Measurements from ENCODE around the gene ZNF521. TPM values are rescaled to one million over a fixed set of nuclear protein-coding genes. Genes with fewer than 3 reads are reported as not detected.

Gene ZNF521
- total RNA-seq, 6 donors from 2014 or later, result 4.7 to 37.7 (median 13.8) TPM

DNA sequence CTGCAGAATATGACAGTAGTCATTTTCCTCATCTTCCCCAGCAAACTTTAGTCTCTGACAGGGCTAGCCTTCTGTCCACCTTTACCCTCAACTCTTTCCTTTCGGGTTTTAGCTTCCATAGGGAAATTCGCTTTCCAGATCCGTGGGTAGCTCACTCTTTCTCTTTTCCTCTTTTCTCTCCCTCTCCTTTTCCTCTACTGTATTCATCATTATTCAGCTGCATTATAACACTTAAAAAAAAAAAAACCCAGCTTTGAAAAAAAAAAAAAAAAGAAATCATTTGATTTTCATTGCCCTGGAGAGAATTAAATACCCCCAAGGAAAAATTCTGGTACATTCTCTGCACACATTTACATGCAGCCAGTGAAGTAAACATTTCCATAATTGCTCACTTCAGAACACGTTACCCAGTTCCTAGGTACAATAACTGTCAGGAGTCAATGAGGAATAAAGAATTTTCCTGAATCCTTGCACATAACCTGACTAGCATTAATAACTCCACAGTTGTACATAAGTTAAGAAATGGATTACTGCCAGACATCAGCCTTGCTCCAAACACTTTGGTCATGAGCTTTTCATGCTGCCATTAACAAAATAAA is 63.5 kb downstream of the ZNF521 start:
- 82 to 84% methylated on average over 4 of the region's 4 CpGs for WGBS, 2 donors
- Histone ChIP-seq H3K4me3 (no peak overlapping the region), H3K27ac (no peak overlapping the region), H3K27me3 (no peaks in the 10 kb centered on the region), H3K9me3 (no peaks in the 10 kb centered on the region), H3K4me1 (peaks cover 4 to 8% (median 6%) of the 10 kb centered on the region in 4 donors), H3K36me3 (no peaks in the 10 kb centered on the region)
- TF ChIP-seq POLR2A (IDR thresholded peaks at IDR 0.05), result no peak
- no peak for ATAC-seq (ENCODE audit: low FRiP score in 2 of 2)
- DNase-seq, result no peak

DNA sequence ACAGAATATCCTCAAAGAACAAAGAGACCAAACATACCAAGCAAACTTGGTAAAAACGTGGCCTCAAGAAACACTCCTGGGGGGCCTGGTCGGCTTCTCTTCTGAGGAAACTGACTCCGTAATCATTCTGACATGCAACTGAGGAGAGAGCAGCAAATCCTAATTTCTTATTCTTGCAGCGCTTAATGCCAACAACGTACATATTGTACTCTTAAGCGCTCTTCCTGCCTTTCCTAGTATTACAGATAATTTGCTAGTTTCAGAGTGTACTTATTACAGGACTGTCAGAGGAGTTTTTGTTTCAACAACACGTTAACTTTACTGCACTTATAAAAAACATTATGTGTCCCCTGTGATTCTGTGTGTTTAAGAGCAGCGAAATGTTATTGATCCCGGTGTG is 64.9 kb downstream of the ZNF521 start:
- H3K27me3 ChIP-seq, result no peaks in the 10 kb centered on the region
- H3K27ac ChIP-seq, result no peak overlapping the region
- no peaks in the 10 kb centered on the region for H3K36me3 ChIP-seq
- ATAC-seq (ENCODE audit: low FRiP score in 2 of 2) (no peak), DNase-seq (no peak)
- H3K4me3 ChIP-seq, result no peak overlapping the region
- TF ChIP-seq POLR2AphosphoS5 (IDR thresholded peaks at IDR 0.05) (no peak), POLR2A (IDR thresholded peaks at IDR 0.05) (no peak), EP300 (IDR thresholded peaks at IDR 0.05) (no peak)
- TF ChIP-seq, protein P1, sequence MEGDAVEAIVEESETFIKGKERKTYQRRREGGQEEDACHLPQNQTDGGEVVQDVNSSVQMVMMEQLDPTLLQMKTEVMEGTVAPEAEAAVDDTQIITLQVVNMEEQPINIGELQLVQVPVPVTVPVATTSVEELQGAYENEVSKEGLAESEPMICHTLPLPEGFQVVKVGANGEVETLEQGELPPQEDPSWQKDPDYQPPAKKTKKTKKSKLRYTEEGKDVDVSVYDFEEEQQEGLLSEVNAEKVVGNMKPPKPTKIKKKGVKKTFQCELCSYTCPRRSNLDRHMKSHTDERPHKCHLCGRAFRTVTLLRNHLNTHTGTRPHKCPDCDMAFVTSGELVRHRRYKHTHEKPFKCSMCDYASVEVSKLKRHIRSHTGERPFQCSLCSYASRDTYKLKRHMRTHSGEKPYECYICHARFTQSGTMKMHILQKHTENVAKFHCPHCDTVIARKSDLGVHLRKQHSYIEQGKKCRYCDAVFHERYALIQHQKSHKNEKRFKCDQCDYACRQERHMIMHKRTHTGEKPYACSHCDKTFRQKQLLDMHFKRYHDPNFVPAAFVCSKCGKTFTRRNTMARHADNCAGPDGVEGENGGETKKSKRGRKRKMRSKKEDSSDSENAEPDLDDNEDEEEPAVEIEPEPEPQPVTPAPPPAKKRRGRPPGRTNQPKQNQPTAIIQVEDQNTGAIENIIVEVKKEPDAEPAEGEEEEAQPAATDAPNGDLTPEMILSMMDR (IDR thresholded peaks at IDR 0.05), result no peak
- H3K4me1 ChIP-seq, result peaks cover 4 to 12% (median 7%) of the 10 kb centered on the region in 4 donors
- no peaks in the 10 kb centered on the region for H3K9me3 ChIP-seq
- WGBS, 2 donors, result 90 to 92% methylated on average over 9 of the region's 9 CpGs

DNA sequence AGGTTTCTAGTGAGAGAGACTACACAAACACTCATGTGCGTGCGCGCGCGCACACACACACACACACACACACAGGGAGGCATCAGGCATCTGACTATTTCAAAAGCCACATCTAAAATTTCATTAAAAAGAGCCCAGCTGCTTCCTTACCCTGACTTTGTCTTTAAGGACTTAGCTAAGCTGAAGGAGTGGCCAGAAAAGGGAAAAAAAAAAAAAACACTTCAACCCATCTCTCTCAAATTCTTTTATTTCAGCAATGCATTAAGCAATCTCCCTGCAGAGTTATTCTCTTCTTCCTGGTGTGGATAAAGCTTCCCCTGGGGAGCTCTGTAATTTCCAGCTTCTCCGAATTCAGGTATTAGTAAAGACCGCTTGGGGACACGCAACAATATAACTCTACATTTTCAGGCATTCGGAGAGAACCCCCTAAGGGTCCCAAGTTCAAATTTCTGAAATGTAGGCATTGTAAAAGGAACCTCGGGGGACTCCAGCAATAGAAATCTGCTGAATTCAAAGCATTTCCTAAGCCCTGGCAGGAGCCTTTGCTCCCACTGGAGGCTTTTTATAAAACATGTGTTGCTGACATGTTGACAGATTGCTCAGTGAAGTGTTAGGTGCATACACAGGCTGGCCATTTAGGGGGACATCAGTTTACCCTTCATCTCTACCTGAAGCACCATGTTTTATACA is 67.0 kb downstream of the ZNF521 start:
- Histone ChIP-seq H3K9me3 (no peaks in the 10 kb centered on the region), H3K36me3 (no peaks in the 10 kb centered on the region), H3K4me1 (peaks cover 4 to 12% (median 7%) of the 10 kb centered on the region in 4 donors), H3K4me3 (no peak overlapping the region), H3K27ac (no peak overlapping the region), H3K27me3 (no peaks in the 10 kb centered on the region)
- ATAC-seq (ENCODE audit: low FRiP score in 2 of 2), result peak; percentile 21 to 47
- peak in 1 of 2 donors; percentile 66 for DNase-seq
- WGBS, 2 donors, result 59 to 72% methylated on average over 10 of the region's 10 CpGs
- no peak for TF ChIP-seq POLR2A (IDR thresholded peaks at IDR 0.05)
- peak in 1 of 2 donors; percentile 29 for TF ChIP-seq POLR2AphosphoS5 (IDR thresholded peaks at IDR 0.05)

DNA sequence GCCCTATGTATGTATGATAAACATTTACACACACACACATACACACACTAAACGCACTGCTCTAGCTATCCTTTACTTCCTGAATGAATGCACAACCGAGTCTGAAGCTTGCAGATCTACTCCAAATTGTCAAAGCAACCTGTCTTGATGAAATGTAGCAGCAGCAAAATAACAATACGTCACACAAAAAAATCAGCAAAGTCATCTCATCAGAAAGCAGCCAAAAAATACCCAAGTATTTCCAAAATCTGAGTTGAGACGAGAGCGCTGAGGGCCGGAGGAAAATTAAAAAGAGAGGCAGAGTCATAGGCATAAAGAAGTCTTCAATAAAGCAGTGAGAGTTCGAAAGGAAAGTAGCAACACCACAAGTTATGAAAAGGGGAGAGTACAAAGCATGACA is 67.7 kb downstream of the ZNF521 start:
- WGBS, 2 donors, result 60 to 72% methylated on average over 7 of the region's 7 CpGs
- TF ChIP-seq POLR2AphosphoS5 (IDR thresholded peaks at IDR 0.05) (no peak), POLR2A (IDR thresholded peaks at IDR 0.05) (no peak), EP300 (IDR thresholded peaks at IDR 0.05) (no peak)
- TF ChIP-seq, protein P1 (IDR thresholded peaks at IDR 0.05), result no peak
- Histone ChIP-seq H3K36me3 (no peaks in the 10 kb centered on the region), H3K27me3 (no peaks in the 10 kb centered on the region), H3K9me3 (no peaks in the 10 kb centered on the region), H3K4me3 (no peak overlapping the region), H3K27ac (peak overlapping the region in 1 of 4 donors; percentile 11), H3K4me1 (peaks cover 4 to 12% (median 7%) of the 10 kb centered on the region in 4 donors)
- ATAC-seq (ENCODE audit: low FRiP score in 2 of 2), result no peak
- DNase-seq, result no peak

DNA sequence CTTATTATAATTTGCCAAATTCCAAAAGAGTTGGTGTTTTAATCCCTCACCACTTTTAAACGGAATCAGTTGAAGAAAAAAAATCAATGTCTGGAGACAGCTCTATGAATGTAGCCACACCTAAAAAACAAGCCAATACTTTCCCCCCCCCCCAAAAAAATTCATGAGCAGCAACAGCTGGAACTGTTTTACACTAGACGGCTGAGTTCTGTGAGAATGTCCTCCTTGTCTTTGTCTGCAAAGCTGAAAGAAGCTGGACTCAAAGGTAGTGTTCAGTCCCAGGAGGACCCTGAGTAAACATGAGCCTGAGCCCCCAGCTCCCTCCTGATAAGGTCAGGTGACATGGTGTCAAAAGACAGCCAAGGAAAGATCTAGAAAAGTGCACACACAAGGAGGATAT is 68.2 kb downstream of the ZNF521 start:
- no peak for DNase-seq
- Histone ChIP-seq H3K9me3 (no peaks in the 10 kb centered on the region), H3K4me1 (peaks cover 4 to 16% (median 9%) of the 10 kb centered on the region in 4 donors), H3K27ac (peak overlapping the region in 1 of 4 donors; percentile 11), H3K27me3 (no peaks in the 10 kb centered on the region), H3K4me3 (no peak overlapping the region), H3K36me3 (no peaks in the 10 kb centered on the region)
- TF ChIP-seq POLR2A (IDR thresholded peaks at IDR 0.05), result no peak
- no peak for TF ChIP-seq POLR2AphosphoS5 (IDR thresholded peaks at IDR 0.05)
- no peak for TF ChIP-seq EP300 (IDR thresholded peaks at IDR 0.05)
- TF ChIP-seq, protein P1 (IDR thresholded peaks at IDR 0.05), result no peak
- peak in 1 of 2 donors; percentile 15 for ATAC-seq (ENCODE audit: low FRiP score in 2 of 2)
- 63 to 80% methylated on average over 2 of the region's 2 CpGs for WGBS, 2 donors

All from upper lobe of left lung (tissue), 6 donors.